HG03378 (cell line): ENCODE results near the gene VWF.

Experiments
- ATAC-seq: cut with Tn5 transposase; IDR thresholded peaks from one replicate; pipeline ENCODE4 v1.9.1; 2021; ENCODE audit warnings: mild to moderate bottlenecking, moderate library complexity; ENCODE audit not compliant: unreplicated experiment

VWF gene

GRCh38 chr12:6080149-6081045, 44.1 kb downstream of the VWF start:
- no peak for ATAC-seq

GRCh38 chr12:6078398-6079096, 45.9 kb downstream of the VWF start:
- no peak for ATAC-seq

- no peak for ATAC-seq
Observed at GRCh38 chr12:6077692-6078083, 46.8 kb downstream of the VWF start.

- no peak for ATAC-seq
Observed at GRCh38 chr12:6076776-6077691, 47.4 kb downstream of the VWF start.

GRCh38 chr12:6076346-6076745, 48.1 kb downstream of the VWF start:
- ATAC-seq, result no peak

- ATAC-seq, result no peak
Observed at GRCh38 chr12:6074979-6075585, 49.4 kb downstream of the VWF start.

GRCh38 chr12:6074427-6074826, 50.0 kb downstream of the VWF start:
- no peak for ATAC-seq

- no peak for ATAC-seq
Observed at GRCh38 chr12:6073426-6073825, 51.0 kb downstream of the VWF start.

- no peak for ATAC-seq
Observed at GRCh38 chr12:6072302-6072752, 52.1 kb downstream of the VWF start.

GRCh38 chr12:6071589-6071988, 52.9 kb downstream of the VWF start:
- ATAC-seq, result no peak

GRCh38 chr12:6070472-6071257, 53.8 kb downstream of the VWF start:
- ATAC-seq, result no peak

GRCh38 chr12:6069437-6070093, 54.9 kb downstream of the VWF start:
- ATAC-seq, result no peak

GRCh38 chr12:6068227-6068626, 56.2 kb downstream of the VWF start:
- ATAC-seq, result no peak

GRCh38 chr12:6067152-6067916, 57.1 kb downstream of the VWF start:
- no peak for ATAC-seq

GRCh38 chr12:6066651-6067050, 57.8 kb downstream of the VWF start:
- no peak for ATAC-seq

GRCh38 chr12:6065863-6066199, 58.6 kb downstream of the VWF start:
- no peak for ATAC-seq

- no peak for ATAC-seq
Observed at GRCh38 chr12:6065131-6065862, 59.2 kb downstream of the VWF start.
